Body of pancreas (tissue), 4 donors: Measurements from ENCODE around the gene TTC39C.

Source experiments
- POLR2A ChIP-seq, 3 donors: fragments of 450-650 bp; IDR thresholded peaks; one replicate each; pipeline ENCODE4 v1.6.1; 2016; ENCODE audit warnings: antibody characterized with exemption in 3 of 3, mild to moderate bottlenecking in 2 of 3
- TF ChIP-seq, protein P1 (sequence below), 7 experiments: fragments of 450-650 bp in 4 of 7; fragments of 200-600 bp in 3 of 7; sonication (generic) in 3 of 7; IDR thresholded peaks; one replicate each; pipeline ENCODE4 v1.5.1; 2016 to 2019; ENCODE audit warnings: antibody characterized with exemption in 7 of 7

GRCh38 chr18:24052053-24052452 is 37.5 kb downstream of the TTC39C start:
- TF ChIP-seq, protein P1, sequence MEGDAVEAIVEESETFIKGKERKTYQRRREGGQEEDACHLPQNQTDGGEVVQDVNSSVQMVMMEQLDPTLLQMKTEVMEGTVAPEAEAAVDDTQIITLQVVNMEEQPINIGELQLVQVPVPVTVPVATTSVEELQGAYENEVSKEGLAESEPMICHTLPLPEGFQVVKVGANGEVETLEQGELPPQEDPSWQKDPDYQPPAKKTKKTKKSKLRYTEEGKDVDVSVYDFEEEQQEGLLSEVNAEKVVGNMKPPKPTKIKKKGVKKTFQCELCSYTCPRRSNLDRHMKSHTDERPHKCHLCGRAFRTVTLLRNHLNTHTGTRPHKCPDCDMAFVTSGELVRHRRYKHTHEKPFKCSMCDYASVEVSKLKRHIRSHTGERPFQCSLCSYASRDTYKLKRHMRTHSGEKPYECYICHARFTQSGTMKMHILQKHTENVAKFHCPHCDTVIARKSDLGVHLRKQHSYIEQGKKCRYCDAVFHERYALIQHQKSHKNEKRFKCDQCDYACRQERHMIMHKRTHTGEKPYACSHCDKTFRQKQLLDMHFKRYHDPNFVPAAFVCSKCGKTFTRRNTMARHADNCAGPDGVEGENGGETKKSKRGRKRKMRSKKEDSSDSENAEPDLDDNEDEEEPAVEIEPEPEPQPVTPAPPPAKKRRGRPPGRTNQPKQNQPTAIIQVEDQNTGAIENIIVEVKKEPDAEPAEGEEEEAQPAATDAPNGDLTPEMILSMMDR (IDR thresholded peaks at IDR 0.05), result no peak
- no peak for TF ChIP-seq POLR2A (IDR thresholded peaks at IDR 0.05)
